A673 (cell line): ENCODE measurements around the gene PAEP. TPM values are rescaled to one million over a fixed set of nuclear protein-coding genes. Genes with fewer than 3 reads are reported as not detected.

Experiments
- BruUV-seq: library from RNA; stranded (reverse); fragments of 400-500 nt; replicated peaks from 2 replicates; lab custom pipeline; 2021; lab: Mats Ljungman, UMichigan
- CTCF ChIA-PET: fragments of 300-600 bp; sonication (Branson Sonifier 250); formaldehyde crosslinking; loops from one replicate; lab custom pipeline; 2022; ENCODE audit warnings: antibody characterized with exemption; lab: Charles Lee
- POLR2A ChIA-PET: fragments of 300-600 bp; sonication (Branson Sonifier 250); formaldehyde crosslinking; loops from one replicate; lab custom pipeline; 2022; ENCODE audit warnings: antibody characterized with exemption; ENCODE audit not compliant: low non-redundant PET; lab: Charles Lee
- DNase-seq: peaks from one replicate; pipeline ENCODE4 v3.0.0-alpha.2; 2015; ENCODE audit warnings: low spot score
- H3K27ac ChIP-seq: fragments of 200-600 bp; sonication (generic); 2 replicates; pipeline ENCODE4 v1.5.1; 2016; ENCODE audit warnings: mixed run types, low read depth, mild to moderate bottlenecking, mixed read lengths, antibody characterized with exemption, low read length; ENCODE audit not compliant: poor library complexity, severe bottlenecking
- H3K27me3 ChIP-seq: fragments of 200-600 bp; sonication (generic); replicated peaks from 2 replicates; pipeline ENCODE4 v1.6.1; 2017; ENCODE audit warnings: mixed run types, low read depth, mild to moderate bottlenecking, mixed read lengths, antibody characterized with exemption, low read length; ENCODE audit not compliant: insufficient read depth, poor library complexity
- H3K36me3 ChIP-seq: fragments of 200-600 bp; sonication (generic); 2 replicates; pipeline ENCODE4 v1.6.1; 2016; ENCODE audit warnings: mixed run types, mild to moderate bottlenecking, mixed read lengths, antibody characterized with exemption, low read length; ENCODE audit not compliant: insufficient read depth, poor library complexity, severe bottlenecking
- H3K4me1 ChIP-seq: fragments of 200-600 bp; sonication (generic); 2 replicates; pipeline ENCODE4 v1.6.1; 2017; ENCODE audit warnings: mixed run types, mild to moderate bottlenecking, mixed read lengths, antibody characterized with exemption, low read length; ENCODE audit not compliant: insufficient read depth, poor library complexity, severe bottlenecking
- H3K4me3 ChIP-seq: fragments of 200-600 bp; sonication (generic); 2 replicates; pipeline ENCODE4 v1.5.1; 2016; ENCODE audit warnings: low read depth, mixed run types, mild to moderate bottlenecking, mixed read lengths, low read length; ENCODE audit not compliant: poor library complexity, severe bottlenecking
- H3K9me3 ChIP-seq: fragments of 200-600 bp; sonication (generic); 2 replicates; pipeline ENCODE4 v1.6.1; 2016; ENCODE audit warnings: mixed run types, low read depth, mild to moderate bottlenecking, mixed read lengths, antibody characterized with exemption, low read length; ENCODE audit not compliant: poor library complexity, severe bottlenecking
- EZH2 ChIP-seq: fragments of 200-600 bp; sonication (generic); IDR thresholded peaks from 2 replicates; pipeline ENCODE4 v1.6.1; 2017; ENCODE audit warnings: borderline replicate concordance, low read depth, mild to moderate bottlenecking, mixed read lengths, antibody characterized with exemption, low read length; ENCODE audit not compliant: poor library complexity, severe bottlenecking
- intact Hi-C: fragments of 100-400 bp; cut with micrococcal nuclease; formaldehyde crosslinking; loops from one replicate; pipeline ENCODE4 v1.10.0; 2022; ENCODE audit not compliant: unreplicated experiment
- total RNA-seq: library from RNA; stranded (reverse); gene quantifications from 2 replicates; pipeline ENCODE4 v1.2.3, GENCODE V29; 2021
- TF ChIP-seq, protein P1 (sequence below): fragments of 300-800, 200-600 bp; sonication (generic); conservative IDR thresholded peaks from 2 replicates; pipeline ENCODE4 v1.5.1; 2017; ENCODE audit warnings: low read depth, mild to moderate bottlenecking, antibody characterized with exemption, low read length, moderate library complexity, mixed read lengths

PAEP gene
- total RNA-seq, 1 experiment from 2014 or later = not detected

DNA sequence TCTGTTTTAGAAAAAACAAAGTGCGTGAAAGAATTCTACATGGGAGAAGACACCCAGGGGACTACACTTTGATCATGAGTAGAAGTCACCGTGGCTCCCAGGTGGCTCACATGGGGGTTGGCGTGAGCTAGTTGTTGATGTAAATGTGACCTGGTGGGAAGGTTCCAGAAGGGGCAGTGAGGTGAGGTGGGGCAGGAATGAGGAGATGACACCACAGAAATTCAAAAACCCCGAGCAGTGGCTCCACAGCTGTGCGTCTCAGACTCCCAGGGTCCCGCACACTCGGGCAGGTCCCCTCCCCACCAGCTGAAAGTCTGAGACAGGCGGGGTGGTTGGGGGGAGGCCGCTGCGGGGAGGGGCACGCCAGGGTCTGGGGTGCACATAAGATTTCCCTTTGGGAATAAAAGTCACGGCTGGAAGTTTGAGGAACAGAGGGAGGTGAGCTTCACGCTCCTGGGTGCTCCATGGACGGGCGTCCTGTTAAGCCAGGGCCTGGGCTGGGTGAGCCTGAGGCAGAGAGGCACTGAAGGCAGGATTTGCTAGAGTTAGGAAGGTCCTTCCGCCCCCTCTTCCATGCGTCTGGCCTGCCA lies 47.9 kb downstream of the PAEP start:
- TF ChIP-seq, protein P1, sequence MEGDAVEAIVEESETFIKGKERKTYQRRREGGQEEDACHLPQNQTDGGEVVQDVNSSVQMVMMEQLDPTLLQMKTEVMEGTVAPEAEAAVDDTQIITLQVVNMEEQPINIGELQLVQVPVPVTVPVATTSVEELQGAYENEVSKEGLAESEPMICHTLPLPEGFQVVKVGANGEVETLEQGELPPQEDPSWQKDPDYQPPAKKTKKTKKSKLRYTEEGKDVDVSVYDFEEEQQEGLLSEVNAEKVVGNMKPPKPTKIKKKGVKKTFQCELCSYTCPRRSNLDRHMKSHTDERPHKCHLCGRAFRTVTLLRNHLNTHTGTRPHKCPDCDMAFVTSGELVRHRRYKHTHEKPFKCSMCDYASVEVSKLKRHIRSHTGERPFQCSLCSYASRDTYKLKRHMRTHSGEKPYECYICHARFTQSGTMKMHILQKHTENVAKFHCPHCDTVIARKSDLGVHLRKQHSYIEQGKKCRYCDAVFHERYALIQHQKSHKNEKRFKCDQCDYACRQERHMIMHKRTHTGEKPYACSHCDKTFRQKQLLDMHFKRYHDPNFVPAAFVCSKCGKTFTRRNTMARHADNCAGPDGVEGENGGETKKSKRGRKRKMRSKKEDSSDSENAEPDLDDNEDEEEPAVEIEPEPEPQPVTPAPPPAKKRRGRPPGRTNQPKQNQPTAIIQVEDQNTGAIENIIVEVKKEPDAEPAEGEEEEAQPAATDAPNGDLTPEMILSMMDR = no peak
- no peak for TF ChIP-seq EZH2
- Histone ChIP-seq H3K27ac (no peak overlapping the region), H3K4me1 (no peaks in the 10 kb centered on the region), H3K4me3 (no peak overlapping the region), H3K36me3 (no peaks in the 10 kb centered on the region), H3K27me3 (no peaks in the 10 kb centered on the region), H3K9me3 (no peaks in the 10 kb centered on the region)
- ChIA-PET CTCF (no interaction called here), POLR2A (no interaction called here)
- intact Hi-C loops = no loop called here
- no TSS peak for BruUV-seq
- no peak for DNase-seq

- no TSS peak for BruUV-seq
- H3K4me3 ChIP-seq = no peak overlapping the region
- DNase-seq = no peak
- no peaks in the 10 kb centered on the region for H3K4me1 ChIP-seq
- TF ChIP-seq, protein P1 = no peak
- TF ChIP-seq EZH2 = no peak
- no peaks in the 10 kb centered on the region for H3K9me3 ChIP-seq
- ChIA-PET CTCF (no interaction called here), POLR2A (no interaction called here)
- no peaks in the 10 kb centered on the region for H3K36me3 ChIP-seq
- no peak overlapping the region for H3K27ac ChIP-seq
- intact Hi-C loops = no loop called here
- H3K27me3 ChIP-seq = no peaks in the 10 kb centered on the region
These were observed 49.0 kb downstream of the PAEP start for GRCh38 chr9:135610290-135611141.

DNA sequence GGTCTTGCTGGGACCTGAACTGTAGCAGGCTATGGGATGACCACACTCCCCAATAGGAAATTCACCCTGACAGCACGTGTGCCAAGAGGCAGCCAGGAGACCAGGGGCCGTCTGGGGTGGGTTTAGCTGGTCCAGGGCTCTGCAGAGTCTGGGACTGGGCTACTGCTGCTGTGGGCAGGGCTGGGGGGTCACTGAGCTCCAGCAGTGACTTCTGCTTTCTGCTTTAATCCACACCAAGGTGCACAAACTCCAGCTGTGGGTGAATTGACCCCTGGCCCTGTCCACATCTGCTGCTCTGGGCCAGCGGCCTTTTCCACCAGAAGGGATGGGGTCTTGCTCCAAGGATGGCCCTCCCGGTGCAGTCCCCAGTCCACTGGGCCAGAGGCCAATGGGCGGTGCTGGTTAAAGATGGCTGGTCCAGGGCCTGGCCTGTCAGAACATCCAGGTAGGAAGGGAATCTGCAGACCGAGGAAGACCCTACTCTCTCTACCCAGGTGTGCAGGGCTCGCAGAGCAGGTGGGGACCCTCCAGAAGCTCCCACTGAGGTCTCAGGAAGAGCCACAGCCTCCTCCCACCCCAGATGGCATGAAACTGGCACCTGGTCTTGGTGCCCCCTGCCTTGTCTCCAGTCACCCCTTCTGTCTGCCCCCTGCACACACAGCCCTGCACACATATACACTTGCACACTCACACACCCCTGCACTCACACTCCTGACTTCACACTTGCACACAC lies 49.8 kb downstream of the PAEP start:
- CTCF ChIA-PET = no interaction called here
- BruUV-seq = no TSS peak
- POLR2A ChIA-PET = no interaction called here
- TF ChIP-seq EZH2 = no peak
- TF ChIP-seq, protein P1 = no peak
- Histone ChIP-seq H3K9me3 (no peaks in the 10 kb centered on the region), H3K27me3 (no peaks in the 10 kb centered on the region), H3K27ac (no peak overlapping the region), H3K4me1 (no peaks in the 10 kb centered on the region), H3K4me3 (no peak overlapping the region), H3K36me3 (no peaks in the 10 kb centered on the region)
- no peak for DNase-seq
- intact Hi-C loops = no loop called here
